Measurements from ENCODE around the gene PEX6.

PEX6 gene, protein sequence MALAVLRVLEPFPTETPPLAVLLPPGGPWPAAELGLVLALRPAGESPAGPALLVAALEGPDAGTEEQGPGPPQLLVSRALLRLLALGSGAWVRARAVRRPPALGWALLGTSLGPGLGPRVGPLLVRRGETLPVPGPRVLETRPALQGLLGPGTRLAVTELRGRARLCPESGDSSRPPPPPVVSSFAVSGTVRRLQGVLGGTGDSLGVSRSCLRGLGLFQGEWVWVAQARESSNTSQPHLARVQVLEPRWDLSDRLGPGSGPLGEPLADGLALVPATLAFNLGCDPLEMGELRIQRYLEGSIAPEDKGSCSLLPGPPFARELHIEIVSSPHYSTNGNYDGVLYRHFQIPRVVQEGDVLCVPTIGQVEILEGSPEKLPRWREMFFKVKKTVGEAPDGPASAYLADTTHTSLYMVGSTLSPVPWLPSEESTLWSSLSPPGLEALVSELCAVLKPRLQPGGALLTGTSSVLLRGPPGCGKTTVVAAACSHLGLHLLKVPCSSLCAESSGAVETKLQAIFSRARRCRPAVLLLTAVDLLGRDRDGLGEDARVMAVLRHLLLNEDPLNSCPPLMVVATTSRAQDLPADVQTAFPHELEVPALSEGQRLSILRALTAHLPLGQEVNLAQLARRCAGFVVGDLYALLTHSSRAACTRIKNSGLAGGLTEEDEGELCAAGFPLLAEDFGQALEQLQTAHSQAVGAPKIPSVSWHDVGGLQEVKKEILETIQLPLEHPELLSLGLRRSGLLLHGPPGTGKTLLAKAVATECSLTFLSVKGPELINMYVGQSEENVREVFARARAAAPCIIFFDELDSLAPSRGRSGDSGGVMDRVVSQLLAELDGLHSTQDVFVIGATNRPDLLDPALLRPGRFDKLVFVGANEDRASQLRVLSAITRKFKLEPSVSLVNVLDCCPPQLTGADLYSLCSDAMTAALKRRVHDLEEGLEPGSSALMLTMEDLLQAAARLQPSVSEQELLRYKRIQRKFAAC

GRCh38 chr6:42978839-42979522 is at the start of gene PEX6:
PEX6 (minus strand) TSS chr6:42979181; CDS start chr6:42979150, 31 bp downstream.
- in situ Hi-C loops (cut with MboI; ENCODE audit: low sequenced_read_pairs) = no loop called here

- in situ Hi-C loops (cut with MboI; ENCODE audit: low sequenced_read_pairs) = no loop called here
Observed at GRCh38 chr6:43026365-43026764, 47.4 kb upstream of the PEX6 start.

- in situ Hi-C loops (cut with MboI; ENCODE audit: low sequenced_read_pairs) = no loop called here
Observed at GRCh38 chr6:43024436-43024835, 45.5 kb upstream of the PEX6 start.

DNA sequence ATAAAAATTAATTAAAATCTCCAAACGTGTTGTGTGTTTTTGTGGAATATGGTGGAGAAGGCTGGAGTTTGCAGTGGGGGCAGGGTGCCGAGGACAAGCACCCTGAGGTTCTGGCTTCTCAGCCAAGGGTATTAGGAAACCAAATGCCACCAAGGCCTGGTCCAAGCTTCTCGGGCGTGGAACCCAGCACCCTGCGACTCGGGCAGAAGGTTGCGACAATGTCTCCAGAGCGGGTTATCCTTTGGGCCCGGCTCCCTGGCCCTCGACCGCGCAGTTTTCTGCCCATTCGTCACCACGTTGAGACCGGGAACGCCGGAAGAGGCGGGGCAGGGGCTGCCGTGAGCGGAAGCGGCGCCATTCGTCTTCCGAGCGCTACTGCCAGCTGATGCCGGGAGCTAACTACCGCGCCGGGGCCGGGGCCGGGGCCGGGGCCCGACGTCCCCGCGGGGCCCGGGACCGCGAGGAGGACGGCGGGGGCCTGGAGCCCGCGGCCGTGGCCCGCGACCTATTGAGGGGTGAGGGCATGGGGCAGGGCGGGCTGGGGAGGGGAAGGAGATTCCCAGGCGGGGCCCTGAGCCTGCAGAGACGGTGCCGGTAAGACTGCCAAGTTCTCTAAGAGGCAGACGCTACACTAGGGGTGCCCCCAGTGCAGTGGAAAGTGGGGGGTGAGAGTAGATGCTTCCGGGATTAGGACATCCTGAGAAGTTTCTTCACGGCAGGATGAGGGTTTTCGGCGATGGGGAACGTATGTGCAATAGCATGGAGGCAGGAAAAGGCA is 42.5 kb upstream of the PEX6 start, which contains the start of gene RRP36:
TSS of gene RRP36 (plus strand) at position 354 of the 778 bp plus-strand sequence. CDS start at position 386, 32 bp downstream.
- in situ Hi-C loops (cut with MboI; ENCODE audit: low sequenced_read_pairs) = no loop called here

- in situ Hi-C loops (cut with MboI; ENCODE audit: low sequenced_read_pairs) = no loop called here
Observed at GRCh38 chr6:43020847-43021246, 41.9 kb upstream of the PEX6 start.

- in situ Hi-C loops (cut with MboI; ENCODE audit: low sequenced_read_pairs) = no loop called here
Observed at GRCh38 chr6:43020052-43020705, 41.2 kb upstream of the PEX6 start.

DNA sequence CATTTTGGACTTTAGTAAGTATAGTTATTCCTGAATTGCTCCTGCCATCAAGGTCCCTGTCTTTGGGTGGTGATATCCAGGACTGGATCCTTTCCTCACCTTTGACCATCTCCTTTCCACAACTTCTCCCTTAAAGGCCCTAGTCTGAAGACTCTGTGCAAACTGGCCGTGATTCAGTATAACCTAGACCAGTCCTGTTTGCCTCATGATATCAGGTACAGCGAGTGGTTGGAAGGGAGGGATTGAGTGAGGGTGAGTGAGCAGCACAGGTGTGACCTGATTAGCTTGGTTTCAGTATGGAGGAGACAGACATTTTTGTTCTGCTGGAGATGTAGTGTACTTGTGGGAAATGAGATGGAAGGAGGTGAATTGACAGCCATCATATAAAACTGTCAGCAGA is 40.2 kb upstream of the PEX6 start:
- in situ Hi-C loops (cut with MboI; ENCODE audit: low sequenced_read_pairs) = no loop called here

- in situ Hi-C loops (cut with MboI; ENCODE audit: low sequenced_read_pairs) = no loop called here
Observed at GRCh38 chr6:43016943-43017334, 38.0 kb upstream of the PEX6 start.

GRCh38 chr6:43016176-43016942 is 37.4 kb upstream of the PEX6 start:
- in situ Hi-C loops (cut with MboI; ENCODE audit: low sequenced_read_pairs) = no loop called here

DNA sequence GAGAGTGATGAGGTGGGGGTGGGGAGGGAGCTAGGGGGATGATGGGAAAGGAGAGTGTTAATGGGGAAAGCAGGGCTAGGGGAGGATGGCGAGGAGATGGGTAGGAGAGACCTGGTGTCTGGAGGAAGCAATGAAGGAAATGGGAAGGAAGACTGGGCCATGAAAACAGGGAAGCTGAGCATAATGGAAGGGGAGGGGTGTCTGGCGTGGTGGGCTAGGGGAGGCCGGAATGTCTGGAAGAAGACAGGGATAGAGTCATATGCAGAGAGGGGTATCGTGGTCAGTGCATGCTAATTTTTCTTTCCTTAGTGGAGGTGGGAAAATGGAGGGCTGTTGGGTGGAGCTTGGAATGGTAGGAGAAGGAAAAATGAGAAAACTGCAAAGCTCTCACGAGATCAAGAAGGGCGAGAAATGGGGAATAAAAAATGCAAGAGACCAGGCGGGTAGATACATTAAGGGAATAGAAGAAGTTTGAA is 35.5 kb upstream of the PEX6 start:
- in situ Hi-C loops (cut with MboI; ENCODE audit: low sequenced_read_pairs) = no loop called here

GRCh38 chr6:43013843-43014433 is 35.0 kb upstream of the PEX6 start, which contains the start of the genes KLHDC3 and MEA1:
KLHDC3 (plus strand) TSS chr6:43014249; CDS start chr6:43017193, 2,944 bp downstream.
MEA1 (minus strand) TSS chr6:43013946; CDS start chr6:43013813, 133 bp downstream.
- in situ Hi-C loops (cut with MboI; ENCODE audit: low sequenced_read_pairs) = no loop called here

- in situ Hi-C loops (cut with MboI; ENCODE audit: low sequenced_read_pairs) = no loop called here
Observed at GRCh38 chr6:43013097-43013842, 34.3 kb upstream of the PEX6 start.

DNA sequence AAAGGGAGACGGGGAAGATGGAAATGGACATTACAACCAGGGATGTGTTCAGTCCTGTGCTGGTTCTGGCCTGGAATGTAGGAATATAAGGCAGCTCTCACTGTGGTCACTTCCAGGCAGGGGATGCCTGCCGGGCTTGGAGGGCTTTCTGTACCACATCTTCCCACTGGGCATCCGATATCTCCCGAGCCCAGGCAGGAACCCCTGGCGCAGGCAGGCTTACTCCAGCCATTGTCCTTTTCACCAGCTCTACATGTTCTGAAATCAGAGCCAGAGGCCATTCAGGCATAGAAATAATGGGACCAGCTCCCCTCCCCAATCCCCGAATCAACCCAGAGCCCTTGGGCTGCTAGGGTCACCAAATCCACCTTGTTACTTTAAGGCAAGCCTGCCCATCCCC is 33.4 kb upstream of the PEX6 start:
- in situ Hi-C loops (cut with MboI; ENCODE audit: low sequenced_read_pairs) = no loop called here

DNA sequence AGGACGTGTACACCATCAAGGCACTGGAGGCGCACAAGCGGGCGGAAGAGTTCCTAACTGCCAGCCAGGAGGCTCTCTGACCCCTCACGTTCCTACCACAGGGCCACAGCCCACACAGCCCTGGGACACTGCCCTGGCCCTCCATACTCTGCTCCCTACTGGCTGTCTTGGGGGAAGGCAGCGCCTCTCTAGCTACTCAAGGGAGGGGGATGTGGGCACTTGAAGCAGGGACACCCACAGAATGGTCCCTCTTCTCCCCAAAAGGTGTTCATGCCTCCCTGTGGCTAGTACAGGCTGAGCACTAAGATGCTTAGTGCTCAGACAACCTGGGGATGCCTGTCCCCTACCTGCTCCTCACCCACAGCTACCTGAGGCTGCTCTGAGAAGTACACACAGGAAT is 32.2 kb upstream of the PEX6 start:
- in situ Hi-C loops (cut with MboI; ENCODE audit: low sequenced_read_pairs) = no loop called here

- in situ Hi-C loops (cut with MboI; ENCODE audit: low sequenced_read_pairs) = no loop called here
Observed at GRCh38 chr6:43009124-43009523, 30.1 kb upstream of the PEX6 start.

DNA sequence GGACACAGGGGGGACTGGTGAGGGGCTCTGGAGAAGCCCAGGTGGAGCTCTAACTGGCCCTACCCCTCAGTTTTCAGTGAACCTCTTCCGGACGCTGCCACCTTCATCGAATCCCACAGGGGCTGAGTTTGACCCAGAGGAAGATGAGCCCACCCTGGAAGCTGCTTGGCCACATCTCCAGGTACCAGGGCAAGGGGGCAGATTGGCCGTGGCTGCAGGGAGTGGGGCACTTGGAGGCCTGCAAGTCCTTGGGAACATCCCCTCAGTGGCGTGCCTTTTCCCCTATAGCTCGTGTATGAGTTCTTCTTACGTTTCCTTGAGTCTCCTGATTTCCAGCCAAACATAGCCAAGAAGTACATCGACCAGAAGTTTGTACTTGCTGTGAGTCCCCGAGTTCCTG is 28.1 kb upstream of the PEX6 start:
- in situ Hi-C loops (cut with MboI; ENCODE audit: low sequenced_read_pairs) = no loop called here

GRCh38 chr6:43006251-43006650 is 27.3 kb upstream of the PEX6 start:
- in situ Hi-C loops (cut with MboI; ENCODE audit: low sequenced_read_pairs) = no loop called here

DNA sequence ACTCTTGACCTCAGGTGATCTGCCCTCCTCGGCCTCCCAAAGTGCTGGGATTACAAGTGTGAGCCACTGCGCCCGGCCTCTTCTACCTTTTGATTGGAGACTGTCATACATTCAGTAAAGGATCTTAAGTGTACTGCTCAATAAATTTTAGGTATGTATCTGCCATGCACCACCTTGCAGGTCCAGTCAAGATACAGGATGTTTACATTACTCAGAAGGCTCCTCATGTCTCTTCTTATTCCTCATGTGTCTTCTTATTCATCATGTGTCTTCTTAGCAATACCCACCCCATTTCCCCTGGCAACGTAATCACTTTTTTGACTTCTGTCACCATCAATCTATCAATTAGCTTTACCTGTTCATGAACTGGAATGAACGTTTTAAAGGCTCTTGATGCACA is 26.9 kb upstream of the PEX6 start:
- in situ Hi-C loops (cut with MboI; ENCODE audit: low sequenced_read_pairs) = no loop called here

Data from HL-60/S4 treated with phorbol 12-myristate 13-acetate at 8.2 ng/mL for 4 days and 3 days (cell line).